ENCODE measurements around the gene SMC4. TPM values are rescaled to one million over a fixed set of nuclear protein-coding genes. Genes with fewer than 3 reads are reported as not detected.

Gene SMC4
- total and polyA plus RNA-seq, 10 of the 15 experiments (the other 5 are each of a cell fraction or from before 2014, with no cell fraction given), result 75.6 to 288 (median 136) TPM

- H2AFZ ChIP-seq (ENCODE audit: control insufficient read depth, low read depth, low read length), result no peak overlapping the region
- peaks cover 0 to 7% of the 10 kb centered on the region in 2 experiments; a peak in 1 of 4 replicates for H3K36me3 ChIP-seq (ENCODE audit: control insufficient read depth in 2 of 2, insufficient read depth in 2 of 2, low read length in 1 of 2)
- FAIRE-seq (no peak), ATAC-seq (no peak), DNase-seq (ENCODE audit: low read depth, low spot score) (no peak)
- H3K4me3 ChIP-seq, result peak overlapping the region; percentile 99
- peak overlapping the region; percentile 98 for H3K9ac ChIP-seq (ENCODE audit: control insufficient read depth, insufficient read depth, low read length)
- no peaks in the 10 kb centered on the region for H3K4me1 ChIP-seq (ENCODE audit: control insufficient read depth, insufficient read depth, low read length)
- ChIA-PET POLR2A (interaction anchor here (0.7 to 1.3 kb wide), 3 partner anchors 11 to 46 kb away, joined by 3 to 12 read pairs (median 4); partner anchors contain the start of gene TRIM59), RAD21 (ENCODE audit: unreplicated experiment) (interaction anchor here (0.9 to 2.7 kb wide), 3 partner anchors 10 to 160 kb away, joined by 3 to 14 read pairs (median 5); no protein-coding TSS in a partner anchor), CTCF (interaction anchor here (0.8 to 3.5 kb wide), 2 partner anchors 8 to 11 kb away, joined by 3 to 29 read pairs; no protein-coding TSS in a partner anchor), SMC1A (ENCODE audit: uncharacterized antibody, unreplicated experiment) (interaction anchor here (1.0 to 5.0 kb wide), 5 partner anchors 10 to 518 kb away, joined by 3 to 33 read pairs (median 7); partner anchors contain the start of gene TRIM59)
- no peaks in the 10 kb centered on the region for H3K9me3 ChIP-seq (replicated peaks; ENCODE audit: control insufficient read depth, insufficient read depth, low read length)
- WGBS (ENCODE audit: insufficient coverage, insufficient replicate concordance, low lambda C conversion rate, missing lambda C conversion rate), result 0% methylated on average over 2 of the region's 2 CpGs
- H3K4me2 ChIP-seq (ENCODE audit: control insufficient read depth, insufficient read depth), result peak overlapping the region; percentile 83
- no TSS peak for BruUV-seq (replicated peaks)
- H4K20me1 ChIP-seq (ENCODE audit: control insufficient read depth, insufficient read depth), result no peaks in the 10 kb centered on the region
- in situ Hi-C loops (cut with MboI), result no loop called here
- intact Hi-C loops (cut with micrococcal nuclease; ENCODE audit: unreplicated experiment), result loop anchor here (1.0 to 5.0 kb wide), 2 partner anchors 46 to 391 kb away; partner anchors contain the start of gene TRIM59
- H3K27me3 ChIP-seq (replicated peaks in 1 of 2; ENCODE audit: control insufficient read depth in 2 of 2, insufficient read depth in 2 of 2, low read length in 1 of 2), result no peaks in the 10 kb centered on the region
- peaks cover 96% of the 10 kb centered on the region for H3K79me2 ChIP-seq (ENCODE audit: control insufficient read depth, insufficient read depth, low read length)
- H3K27ac ChIP-seq (ENCODE audit: control insufficient read depth, insufficient read depth), result peak overlapping the region; percentile 90
- TF ChIP-seq MTA2 (IDR thresholded peaks at IDR 0.05; ENCODE audit: low read depth), result no peak
- TF ChIP-seq SP1 (IDR thresholded peaks at IDR 0.05; ENCODE audit: low read depth, low read length), result no peak
- no peak for TF ChIP-seq MLLT1 (IDR thresholded peaks at IDR 0.05)
- no peak for TF ChIP-seq ZNF592 (IDR thresholded peaks at IDR 0.05)
- no peak for TF ChIP-seq BRCA1 (IDR thresholded peaks at IDR 0.05; ENCODE audit: low read depth, low read length)
- TF ChIP-seq RELB (IDR thresholded peaks at IDR 0.05; ENCODE audit: low read depth), result no peak
- TF ChIP-seq TARDBP (IDR thresholded peaks at IDR 0.05; ENCODE audit: borderline replicate concordance), result no peak
- no peak for TF ChIP-seq CBX3 (IDR thresholded peaks at IDR 0.05; ENCODE audit: borderline replicate concordance, low read depth)
- TF ChIP-seq ZBTB4 (CRISPR knock-in tag; IDR thresholded peaks at IDR 0.05), result no peak
- TF ChIP-seq SREBF1 (IDR thresholded peaks at IDR 0.05; ENCODE audit: low read length), result no peak
- TF ChIP-seq SIX5 (IDR thresholded peaks at IDR 0.05; ENCODE audit: low read depth, low read length, severe bottlenecking), result no peak
- TF ChIP-seq CHD1 (IDR thresholded peaks at IDR 0.05; ENCODE audit: low read depth, low read length), result no peak
- TF ChIP-seq ZNF274 (IDR thresholded peaks at IDR 0.05; ENCODE audit: insufficient read depth, insufficient read length), result no peak
These were observed 3.6 kb downstream of the SMC4 start for GRCh38 chr3:160403028-160403545.

All from GM12878 (cell line).